WERI-Rb-1 (cell line): ENCODE data around the gene TUT4.
A peak's percentile ranks its signal among the peaks of the same experiment; 100 is the strongest.

Experiments
- DNase-seq: peaks from one replicate; pipeline ENCODE4 v3.0.0-alpha.2; 2020
- H3K27ac ChIP-seq: fragments of 250-450 bp; sonication (Bioruptor Pico); 2 replicates; pipeline ENCODE4 v1.5.1; 2020; ENCODE audit warnings: mild to moderate bottlenecking, moderate library complexity
- H3K27me3 ChIP-seq: fragments of 250-450 bp; sonication (Bioruptor Pico); 2 replicates; pipeline ENCODE4 v1.5.1; 2021; ENCODE audit warnings: mild to moderate bottlenecking, low read depth, moderate library complexity; ENCODE audit not compliant: insufficient read depth, severe bottlenecking
- H3K36me3 ChIP-seq: fragments of 250-450 bp; sonication (Bioruptor Pico); 2 replicates; pipeline ENCODE4 v1.5.1; 2020; ENCODE audit warnings: mild to moderate bottlenecking, moderate library complexity
- H3K4me3 ChIP-seq: 2 replicates; pipeline ENCODE4 v1.5.1; 2011; ENCODE audit warnings: low read depth, mild to moderate bottlenecking, control low read depth, low read length
- H3K9me3 ChIP-seq: fragments of 250-450 bp; sonication (Bioruptor Pico); 2 replicates; pipeline ENCODE4 v1.5.1; 2021; ENCODE audit warnings: mild to moderate bottlenecking, moderate library complexity; ENCODE audit not compliant: severe bottlenecking
- CTCF ChIP-seq: IDR thresholded peaks from 2 replicates; pipeline ENCODE4 v1.5.1; 2011; ENCODE audit warnings: low read depth, mild to moderate bottlenecking, control low read depth, inconsistent platforms, low read length

TUT4 gene

DNA sequence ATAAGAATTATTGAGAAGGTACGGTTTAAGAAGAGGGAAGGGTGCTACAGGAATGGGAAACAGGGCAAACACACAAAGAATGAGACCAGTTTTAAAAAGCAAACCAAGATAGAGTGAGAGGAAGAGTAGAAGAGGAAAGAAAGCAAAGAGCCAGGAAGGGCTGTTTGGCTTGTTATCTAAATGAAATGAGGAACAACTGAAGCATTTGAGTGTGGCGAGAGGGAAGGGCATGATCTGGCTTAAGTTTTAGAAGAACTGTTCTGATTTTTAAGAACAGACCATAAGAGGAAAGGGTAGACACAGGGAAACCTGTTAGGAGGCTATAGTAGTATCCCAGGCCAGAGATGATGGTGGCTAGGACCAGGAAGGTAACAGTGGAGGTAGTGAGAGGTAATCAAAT is 73.8 kb downstream of the TUT4 start:
- DNase-seq: no peak
- Histone ChIP-seq H3K9me3 (no peaks in the 10 kb centered on the region), H3K27me3 (no peaks in the 10 kb centered on the region), H3K4me3 (no peak overlapping the region), H3K36me3 (peaks cover 12% of the 10 kb centered on the region), H3K27ac (no peak overlapping the region)
- TF ChIP-seq CTCF: no peak

- Histone ChIP-seq H3K36me3 (peaks cover 15% of the 10 kb centered on the region), H3K27me3 (no peaks in the 10 kb centered on the region), H3K27ac (no peak overlapping the region), H3K9me3 (no peaks in the 10 kb centered on the region), H3K4me3 (no peak overlapping the region)
- no peak for DNase-seq
- no peak for TF ChIP-seq CTCF
Observed at GRCh38 chr1:52477876-52478275, 75.0 kb downstream of the TUT4 start.

DNA sequence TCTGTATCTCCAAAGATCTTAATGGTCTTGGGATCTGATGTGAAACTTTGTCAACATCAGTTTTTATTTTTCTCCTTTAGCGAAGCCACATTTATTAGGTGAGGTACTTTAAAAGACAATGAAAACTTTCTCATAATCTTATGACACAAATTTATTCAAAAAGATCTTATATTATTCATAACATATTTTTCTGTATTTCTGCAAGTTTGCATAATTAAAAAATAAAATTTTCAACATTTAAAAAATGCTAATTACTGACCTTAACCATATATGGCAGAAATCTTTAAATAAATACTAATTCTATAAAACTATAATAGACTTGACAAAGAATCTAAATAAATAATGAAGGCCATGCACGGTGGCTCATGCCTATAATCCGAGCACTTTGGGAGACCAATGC is 75.9 kb downstream of the TUT4 start:
- Histone ChIP-seq H3K27me3 (no peaks in the 10 kb centered on the region), H3K9me3 (no peaks in the 10 kb centered on the region), H3K4me3 (no peak overlapping the region), H3K27ac (no peak overlapping the region), H3K36me3 (peaks cover 15% of the 10 kb centered on the region)
- no peak for TF ChIP-seq CTCF
- DNase-seq: no peak

DNA sequence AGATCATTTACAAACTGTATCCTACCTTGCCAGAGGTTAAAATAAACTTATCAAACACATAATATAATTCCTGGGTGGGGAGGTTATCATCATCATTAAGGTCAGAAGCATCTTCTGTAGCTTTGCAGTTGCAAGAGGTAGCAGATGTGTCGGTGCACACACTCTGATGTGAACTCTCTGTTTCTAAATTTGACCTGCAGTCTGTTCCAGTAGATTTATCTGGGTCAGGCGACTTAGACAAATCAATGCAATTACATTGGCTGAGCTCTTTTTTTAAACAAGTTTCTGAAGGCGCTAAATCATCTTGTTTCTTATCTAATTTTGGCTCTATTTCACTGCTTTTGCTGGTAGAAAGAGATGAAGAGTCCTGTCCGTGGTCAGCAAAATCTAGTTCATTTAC is 78.1 kb downstream of the TUT4 start:
- Histone ChIP-seq H3K27ac (peak overlapping the region; percentile 57), H3K27me3 (no peaks in the 10 kb centered on the region), H3K36me3 (peaks cover 12% of the 10 kb centered on the region), H3K9me3 (no peaks in the 10 kb centered on the region), H3K4me3 (peak overlapping the region; percentile 3; the same call in 1 of the 2 replicates)
- peak; percentile 24 for DNase-seq
- no peak for TF ChIP-seq CTCF

GRCh38 chr1:52473039-52473438 is 79.9 kb downstream of the TUT4 start:
- peaks cover 9% of the 10 kb centered on the region for H3K36me3 ChIP-seq
- no peak overlapping the region for H3K27ac ChIP-seq
- TF ChIP-seq CTCF: no peak
- no peak overlapping the region for H3K4me3 ChIP-seq
- no peaks in the 10 kb centered on the region for H3K9me3 ChIP-seq
- DNase-seq: no peak
- no peaks in the 10 kb centered on the region for H3K27me3 ChIP-seq

- H3K27me3 ChIP-seq: no peaks in the 10 kb centered on the region
- no peak overlapping the region for H3K4me3 ChIP-seq
- no peak for TF ChIP-seq CTCF
- no peaks in the 10 kb centered on the region for H3K9me3 ChIP-seq
- H3K27ac ChIP-seq: no peak overlapping the region
- peaks cover 9% of the 10 kb centered on the region for H3K36me3 ChIP-seq
- no peak for DNase-seq
Observed at GRCh38 chr1:52472384-52472783, 80.5 kb downstream of the TUT4 start.
